Fibroblast of skin of right quadriceps (primary cell): ENCODE data around the gene ITGAD.
"Not testable (repeated sequence)": the region's sequence is repeated elsewhere in the genome, so short reads cannot be mapped to it uniquely, and the experiment has no call there.

ENCODE experiments used
- DNase-seq: peaks from one replicate; pipeline ENCODE4 v3.0.0-alpha.2; 2013

The ITGAD gene

GRCh38 chr16:31407406-31407805 lies 14.3 kb downstream of the ITGAD start:
- no peak for DNase-seq

- peak; percentile 50 for DNase-seq
Measured at GRCh38 chr16:31409433-31409832, 16.3 kb downstream of the ITGAD start.

GRCh38 chr16:31410082-31410481 lies 16.9 kb downstream of the ITGAD start:
- no peak for DNase-seq

- no peak for DNase-seq
Measured at GRCh38 chr16:31411024-31411844, 18.1 kb downstream of the ITGAD start.

GRCh38 chr16:31412750-31413149 lies 19.6 kb downstream of the ITGAD start:
- no peak for DNase-seq

- DNase-seq = no peak
Measured at GRCh38 chr16:31413381-31413780, 20.2 kb downstream of the ITGAD start.

GRCh38 chr16:31413943-31414342 lies 20.8 kb downstream of the ITGAD start:
- DNase-seq = no peak

- no peak for DNase-seq
Measured at GRCh38 chr16:31414706-31415105, 21.6 kb downstream of the ITGAD start.

- no peak for DNase-seq
Measured at GRCh38 chr16:31416371-31416770, 23.2 kb downstream of the ITGAD start.

GRCh38 chr16:31417036-31417435 lies 23.9 kb downstream of the ITGAD start:
- not testable (repeated sequence) for DNase-seq

- DNase-seq = no peak
Measured at GRCh38 chr16:31417916-31418315, 24.8 kb downstream of the ITGAD start.

- DNase-seq = no peak
Measured at GRCh38 chr16:31420037-31420436, 26.9 kb downstream of the ITGAD start.

- DNase-seq = no peak
Measured at GRCh38 chr16:31421587-31421986, 28.5 kb downstream of the ITGAD start.

- DNase-seq = no peak
Measured at GRCh38 chr16:31423241-31423640, 30.1 kb downstream of the ITGAD start.

GRCh38 chr16:31423801-31424200 lies 30.7 kb downstream of the ITGAD start:
- DNase-seq = no peak

GRCh38 chr16:31427441-31428278 lies 34.5 kb downstream of the ITGAD start:
- peak; percentile 35 for DNase-seq

- DNase-seq = no peak
Measured at GRCh38 chr16:31428279-31428597, 35.1 kb downstream of the ITGAD start, which contains the start of gene COX6A2. Gene COX6A2 (minus strand): TSS chr16:31428360. CDS start chr16:31428325, 35 bp downstream.

GRCh38 chr16:31428638-31429247 lies 35.6 kb downstream of the ITGAD start:
- no peak for DNase-seq

- no peak for DNase-seq
Measured at GRCh38 chr16:31429314-31429713, 36.2 kb downstream of the ITGAD start.

GRCh38 chr16:31429796-31430195 lies 36.7 kb downstream of the ITGAD start:
- no peak for DNase-seq

GRCh38 chr16:31430380-31431052 lies 37.4 kb downstream of the ITGAD start:
- no peak for DNase-seq

GRCh38 chr16:31435341-31436220 lies 42.4 kb downstream of the ITGAD start:
- no peak for DNase-seq
